B cell (primary cell): ENCODE data around the gene ATP12A. TPM values are rescaled to one million over a fixed set of nuclear protein-coding genes. Genes with fewer than 3 reads are reported as not detected.

Source experiments
- ATAC-seq: fragments of 200-7000 bp; cut with Tn5 transposase; one replicate; pipeline ENCODE4 v1.10.0; 2021; ENCODE audit warnings: low read depth, mild to moderate bottlenecking, moderate number of reproducible peaks, moderate library complexity
- CTCF ChIA-PET: fragments of 350-600 bp; sonication (Branson Sonifier 250); formaldehyde crosslinking; loops from one replicate; lab custom pipeline; 2021; ENCODE audit warnings: antibody characterized with exemption, inconsistent platforms; lab: Charles Lee
- POLR2A ChIA-PET: fragments of 350-600 bp; sonication (Branson Sonifier 250); formaldehyde crosslinking; loops from one replicate; lab custom pipeline; 2021; ENCODE audit warnings: antibody characterized with exemption; lab: Charles Lee
- DNase-seq: peaks from one replicate; pipeline ENCODE4 v3.0.0; 2013
- H2AFZ ChIP-seq: 2 replicates; pipeline ENCODE4 v1.6.1; 2012; ENCODE audit warnings: mild to moderate bottlenecking, low read depth, low read length; ENCODE audit not compliant: insufficient read depth, poor library complexity, severe bottlenecking
- H3K27ac ChIP-seq, 2 donors: 1 replicate in 1 of 2; 2 replicates in 1 of 2; pipeline ENCODE4 v1.5.1; 2012 to 2013; ENCODE audit warnings: low read length in 2 of 2, mild to moderate bottlenecking in 2 of 2, moderate library complexity in 1 of 2
- H3K27me3 ChIP-seq, 4 experiments: fragments of 200-600 bp in 1 of 4; sonication (generic) in 1 of 4; replicated peaks in 1 of 4; 1 replicate in 2 of 4; 2 replicates in 2 of 4; pipeline versions ENCODE4 v1.6.1 to v1.7.0; 2013 to 2016; ENCODE audit warnings: low read length in 3 of 4, mild to moderate bottlenecking in 2 of 4, mixed read lengths in 1 of 4, moderate library complexity in 1 of 4; ENCODE audit not compliant: insufficient read depth in 4 of 4, control insufficient read depth in 3 of 4; ENCODE audit errors: control extremely low read depth in 1 of 4
- H3K36me3 ChIP-seq, 2 experiments: replicated peaks in 1 of 2; 1 replicate in 1 of 2; 2 replicates in 1 of 2; pipeline versions ENCODE4 v1.6.1 to v1.7.1; 2013; ENCODE audit warnings: low read length in 1 of 2; ENCODE audit not compliant: insufficient read depth in 2 of 2, control insufficient read depth in 1 of 2; ENCODE audit errors: control extremely low read depth in 1 of 2, extremely low read depth in 1 of 2
- H3K4me1 ChIP-seq, 2 donors: fragments of 200-600 bp in 1 of 2; sonication (generic) in 1 of 2; 1 replicate in 1 of 2; 2 replicates in 1 of 2; pipeline versions ENCODE4 v1.5.1 to v1.6.1; 2013 to 2017; ENCODE audit warnings: low read length in 2 of 2; ENCODE audit not compliant: control insufficient read depth in 2 of 2, insufficient read depth in 2 of 2
- H3K4me2 ChIP-seq: replicated peaks from 2 replicates; pipeline ENCODE3; 2012; ENCODE audit warnings: mild to moderate bottlenecking, low read depth, low read length; ENCODE audit not compliant: poor library complexity, severe bottlenecking
- H3K4me3 ChIP-seq, 5 experiments: fragments of 200-600 bp in 1 of 5; sonication (generic) in 1 of 5; 1 replicate in 3 of 5; 2 replicates in 2 of 5; pipeline versions ENCODE4 v1.5.1 to v1.7.0; 2011 to 2016; ENCODE audit warnings: low read length in 4 of 5, mild to moderate bottlenecking in 4 of 5, low read depth in 2 of 5, control low read depth in 1 of 5, moderate library complexity in 1 of 5; ENCODE audit not compliant: insufficient read depth in 1 of 5; ENCODE audit errors: control extremely low read depth in 1 of 5, extremely low read depth in 1 of 5
- H3K79me2 ChIP-seq: fragments of 200-600 bp; sonication (generic); one replicate; pipeline ENCODE4 v1.6.0; 2016; ENCODE audit warnings: low read length; ENCODE audit not compliant: control insufficient read depth, insufficient read depth
- H3K9ac ChIP-seq: fragments of 200-600 bp; sonication (generic); 2 replicates; pipeline ENCODE4 v1.6.1; 2017; ENCODE audit warnings: mild to moderate bottlenecking, low read length, moderate library complexity
- H3K9me3 ChIP-seq, 3 donors: one replicate each; pipeline versions ENCODE4 v1.6.1 to v1.7.1; 2013; ENCODE audit warnings: low read length in 2 of 3; ENCODE audit not compliant: control insufficient read depth in 2 of 3, insufficient read depth in 1 of 3; ENCODE audit errors: control extremely low read depth in 1 of 3
- H4K20me1 ChIP-seq: 2 replicates; pipeline ENCODE4 v1.6.0; 2012; ENCODE audit warnings: mild to moderate bottlenecking, low read length; ENCODE audit not compliant: insufficient read depth, control insufficient read depth, poor library complexity, severe bottlenecking
- H3K27ac Mint-ChIP-seq: one replicate; pipeline ENCODE4 v1.8.0; 2021; ENCODE audit warnings: mixed read lengths
- H3K27me3 Mint-ChIP-seq: one replicate; pipeline ENCODE4 v1.8.0; 2021; ENCODE audit warnings: mixed read lengths
- H3K4me1 Mint-ChIP-seq: one replicate; pipeline ENCODE4 v1.8.0; 2021; ENCODE audit warnings: mixed read lengths
- H3K4me3 Mint-ChIP-seq: one replicate; pipeline ENCODE4 v1.8.0; 2021; ENCODE audit warnings: mixed read lengths
- H3K9me3 Mint-ChIP-seq: one replicate; pipeline ENCODE4 v1.8.0; 2022; ENCODE audit warnings: mixed read lengths; ENCODE audit not compliant: insufficient read depth
- CTCF ChIP-seq: fragments of 200-600 bp; IDR thresholded peaks from one replicate; pipeline ENCODE4 v1.8.0; 2022; ENCODE audit warnings: antibody characterized with exemption, mild to moderate bottlenecking
- EZH2 ChIP-seq: IDR thresholded peaks from 2 replicates; pipeline ENCODE4 v1.6.1; 2012; ENCODE audit warnings: borderline replicate concordance, low read depth, mild to moderate bottlenecking, moderate library complexity, low read length; ENCODE audit not compliant: insufficient read depth, poor library complexity, severe bottlenecking
- WGBS: methylation state at CpG from one replicate; pipeline ENCODE4 v1.1.5; 2013; ENCODE audit warnings: missing lambda C conversion rate; ENCODE audit not compliant: insufficient coverage; 5-methylcytosine and 5-hydroxymethylcytosine counted together
- intact Hi-C: fragments of 100-400 bp; cut with micrococcal nuclease; formaldehyde crosslinking; loops from one replicate; pipeline ENCODE4 v1.10.0; 2022
- polyA plus RNA-seq: library from polyadenylated mRNA; depleted of rRNA; stranded (reverse); fragments of >200 nt; gene quantifications from 2 replicates; pipeline ENCODE4 v1.2.3, GENCODE V29; 2012
- total RNA-seq, 2 donors: library from RNA; stranded (reverse); fragments of 120-200 nt in 1 of 2; gene quantifications; 1 replicate in 1 of 2; 2 replicates in 1 of 2; pipeline versions ENCODE4 v1.2.3 to v1.2.4, GENCODE V29; 2013 to 2022

The ATP12A gene
- total and polyA plus RNA-seq, 2 donors (not counting 1 experiment from before 2014, with no cell fraction given) = not detected

- Histone ChIP-seq H3K4me3 (no peak overlapping the region), H4K20me1 (no peaks in the 10 kb centered on the region), H3K79me2 (no peaks in the 10 kb centered on the region), H3K4me2 (no peak overlapping the region), H3K36me3 (no peaks in the 10 kb centered on the region), H2AFZ (no peak overlapping the region), H3K27ac (no peak overlapping the region), H3K4me1 (no peaks in the 10 kb centered on the region), H3K27me3 (peaks cover 0 to 2% (median 0%) of the 10 kb centered on the region in 4 experiments), H3K9ac (no peak overlapping the region), H3K9me3 (no peaks in the 10 kb centered on the region)
- peaks cover 6% of the 10 kb centered on the region for H3K27me3 Mint-ChIP-seq
- no peaks in the 10 kb centered on the region for H3K9me3 Mint-ChIP-seq
- intact Hi-C loops = no loop called here
- no CpG with 5 or more reads among the region's 5 CpGs for WGBS
- DNase-seq = no peak
- CTCF ChIA-PET = interaction anchor here (0.8 to 1.7 kb wide), 2 partner anchors 35 to 38 kb away, joined by 3 to 4 read pairs; no protein-coding TSS in a partner anchor
- no peak for ATAC-seq
- POLR2A ChIA-PET = no interaction called here
- H3K27ac Mint-ChIP-seq = no peak overlapping the region
- H3K4me1 Mint-ChIP-seq = no peaks in the 10 kb centered on the region
- no peak overlapping the region for H3K4me3 Mint-ChIP-seq
- TF ChIP-seq EZH2 = no peak
- no peak for TF ChIP-seq CTCF
Observed at GRCh38 chr13:24716011-24716410, 35.8 kb downstream of the ATP12A start.

DNA sequence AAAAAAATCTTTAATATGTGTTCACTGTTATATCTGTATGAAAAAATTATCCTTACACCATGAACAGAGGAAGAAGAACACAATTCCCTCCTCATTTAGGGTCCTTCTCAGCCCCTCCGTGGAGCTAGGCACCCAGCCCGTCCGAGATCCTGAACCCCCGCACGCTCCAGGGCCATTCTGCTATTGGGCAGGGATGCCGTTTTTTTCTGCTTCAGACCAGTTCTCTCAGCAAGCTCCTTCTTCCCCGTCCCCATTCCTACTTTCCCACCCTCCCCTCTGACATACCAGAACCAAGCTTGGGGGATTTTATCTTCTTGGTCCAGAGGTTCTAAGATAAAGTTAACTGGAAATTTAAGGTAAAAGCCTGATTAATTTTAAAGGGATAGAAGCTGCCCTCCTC lies 36.2 kb downstream of the ATP12A start:
- Histone ChIP-seq H3K27ac (no peak overlapping the region), H3K4me1 (no peaks in the 10 kb centered on the region), H3K27me3 (peaks cover 0 to 2% (median 0%) of the 10 kb centered on the region in 4 experiments), H2AFZ (no peak overlapping the region), H3K4me2 (no peak overlapping the region), H3K79me2 (no peaks in the 10 kb centered on the region), H3K9me3 (no peaks in the 10 kb centered on the region), H3K36me3 (no peaks in the 10 kb centered on the region), H3K4me3 (no peak overlapping the region), H3K9ac (no peak overlapping the region), H4K20me1 (no peaks in the 10 kb centered on the region)
- CTCF ChIA-PET = interaction anchor here (1.7 kb wide), 1 partner anchor 38 kb away, joined by 4 read pairs; no protein-coding TSS in a partner anchor
- DNase-seq = no peak
- Mint-ChIP-seq H3K4me3 (no peak overlapping the region), H3K27me3 (peaks cover 6% of the 10 kb centered on the region), H3K4me1 (no peaks in the 10 kb centered on the region), H3K27ac (no peak overlapping the region), H3K9me3 (no peaks in the 10 kb centered on the region)
- TF ChIP-seq EZH2 = no peak
- no peak for TF ChIP-seq CTCF
- no peak for ATAC-seq
- intact Hi-C loops = no loop called here
- POLR2A ChIA-PET = no interaction called here
- 89% methylated on average over 5 of the region's 7 CpGs for WGBS
